GM15510 (cell line): ENCODE measurements around the gene AHCYL2.

Experiments
- POLR2A ChIP-seq: IDR thresholded peaks from 3 replicates; pipeline ENCODE4 v1.6.1; 2011; ENCODE audit warnings: borderline replicate concordance; ENCODE audit not compliant: insufficient read length; ENCODE audit errors: extremely low read depth

The AHCYL2 gene

DNA sequence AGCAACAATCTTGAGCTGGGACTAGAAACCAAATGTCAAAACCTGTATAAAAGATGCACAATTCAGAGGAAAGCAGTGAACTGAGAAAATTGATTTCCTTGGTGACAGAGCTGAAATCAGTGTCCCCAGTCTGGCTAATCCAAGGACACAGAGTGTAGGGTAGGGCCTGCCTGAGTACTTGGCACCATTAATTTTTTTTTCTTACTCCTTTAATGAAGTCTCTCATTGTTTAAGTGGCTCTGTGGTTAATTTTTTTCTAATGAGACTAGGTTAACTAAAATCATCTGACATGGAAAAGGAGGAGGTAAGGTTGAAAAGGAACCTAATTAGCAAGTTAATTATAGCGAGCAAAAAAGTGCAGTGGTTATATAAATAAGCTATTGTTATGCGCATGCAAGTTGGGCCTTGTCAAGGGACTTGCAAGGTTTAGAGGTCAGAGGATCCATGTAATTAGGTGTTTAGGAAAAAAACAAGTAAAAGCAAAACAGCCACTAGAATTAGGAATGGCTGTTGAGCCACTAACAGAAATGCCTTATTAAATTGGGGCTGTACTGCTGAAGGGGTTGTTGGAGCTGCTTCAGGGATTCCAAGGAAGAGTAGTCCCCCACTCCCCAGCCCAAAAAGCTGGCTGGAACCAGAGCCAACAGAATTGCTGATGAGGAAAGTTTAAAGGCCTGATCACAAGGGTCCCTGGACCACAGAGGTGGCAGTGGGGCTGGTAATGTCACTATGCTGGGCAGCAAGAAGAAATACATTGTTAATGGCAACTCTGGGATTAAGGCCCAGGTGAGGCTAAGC is 150.5 kb downstream of the AHCYL2 start:
- no peak for TF ChIP-seq POLR2A

DNA sequence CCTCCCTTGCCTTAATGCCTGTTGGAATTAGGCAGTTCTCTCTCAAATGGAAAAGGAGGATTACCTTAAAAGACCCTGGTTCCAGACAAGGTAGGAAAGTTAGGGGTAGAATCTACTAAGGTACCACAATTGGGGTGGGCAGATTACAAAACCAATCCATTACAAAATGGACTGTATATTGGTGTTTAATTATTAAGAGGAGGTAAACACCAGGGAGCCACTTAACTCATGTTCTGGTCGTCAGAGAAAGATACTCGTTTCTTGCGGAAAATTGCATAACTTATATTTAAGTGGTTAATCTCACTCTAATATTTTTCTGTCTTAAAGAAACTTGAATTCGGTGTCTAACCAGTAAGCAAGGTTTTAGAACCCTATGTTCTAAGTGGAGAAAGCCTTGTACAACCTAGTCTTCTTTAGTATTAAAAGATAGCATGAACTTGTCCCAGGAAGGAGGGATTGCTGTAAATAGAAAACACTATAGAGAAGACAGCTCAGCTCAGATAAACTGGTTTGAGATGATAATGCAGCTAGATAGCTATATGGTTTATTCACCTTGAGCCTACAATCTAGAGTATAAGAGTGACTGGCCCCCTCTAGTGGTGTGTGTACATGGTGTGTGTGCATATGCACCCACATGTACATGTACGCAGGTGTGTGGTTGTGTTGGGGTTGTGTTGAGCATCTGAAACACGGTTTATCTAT is 151.4 kb downstream of the AHCYL2 start:
- TF ChIP-seq POLR2A = no peak

DNA sequence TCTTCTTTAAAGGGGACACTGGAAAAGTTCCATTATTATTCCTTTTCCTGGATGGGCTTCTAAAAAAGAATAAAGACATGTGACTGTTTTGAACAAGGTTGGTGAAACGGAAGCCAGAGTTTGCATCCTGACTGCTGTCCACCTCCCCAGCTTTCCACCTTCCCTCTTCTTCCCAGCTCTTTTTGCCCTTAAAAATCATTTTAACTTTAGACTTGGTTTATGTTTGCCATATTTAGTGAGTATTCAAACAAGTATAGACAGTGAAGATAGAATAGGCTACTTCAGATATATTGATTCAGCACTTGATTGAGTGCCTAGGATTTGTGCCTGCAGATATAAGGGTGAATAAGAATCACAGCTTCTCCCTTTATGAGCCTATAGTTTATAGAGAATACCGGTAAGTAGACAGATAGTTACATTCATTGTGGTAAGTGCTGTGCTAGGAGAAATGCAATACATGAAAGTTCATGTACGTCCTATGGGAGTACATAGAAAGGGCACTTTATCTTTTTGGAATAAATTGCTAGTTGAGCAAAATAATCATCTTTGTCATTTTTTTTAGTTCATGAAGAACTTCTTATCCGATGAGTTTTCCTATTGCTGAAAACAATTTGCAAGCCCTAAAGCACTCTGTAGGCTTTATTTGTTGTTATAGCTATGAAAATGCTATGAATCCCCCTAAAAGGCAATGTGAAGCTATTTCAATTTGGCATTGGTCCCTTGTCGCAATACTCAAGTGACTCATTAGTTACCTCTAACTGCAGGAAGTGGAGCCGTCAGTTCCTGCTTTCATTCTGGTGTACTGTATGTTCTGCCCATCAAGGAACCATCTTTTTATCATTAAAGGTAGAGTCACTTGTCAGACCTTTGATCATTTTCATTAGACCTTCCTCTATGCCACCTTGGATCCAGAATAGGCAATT is 152.2 kb downstream of the AHCYL2 start:
- TF ChIP-seq POLR2A = no peak

DNA sequence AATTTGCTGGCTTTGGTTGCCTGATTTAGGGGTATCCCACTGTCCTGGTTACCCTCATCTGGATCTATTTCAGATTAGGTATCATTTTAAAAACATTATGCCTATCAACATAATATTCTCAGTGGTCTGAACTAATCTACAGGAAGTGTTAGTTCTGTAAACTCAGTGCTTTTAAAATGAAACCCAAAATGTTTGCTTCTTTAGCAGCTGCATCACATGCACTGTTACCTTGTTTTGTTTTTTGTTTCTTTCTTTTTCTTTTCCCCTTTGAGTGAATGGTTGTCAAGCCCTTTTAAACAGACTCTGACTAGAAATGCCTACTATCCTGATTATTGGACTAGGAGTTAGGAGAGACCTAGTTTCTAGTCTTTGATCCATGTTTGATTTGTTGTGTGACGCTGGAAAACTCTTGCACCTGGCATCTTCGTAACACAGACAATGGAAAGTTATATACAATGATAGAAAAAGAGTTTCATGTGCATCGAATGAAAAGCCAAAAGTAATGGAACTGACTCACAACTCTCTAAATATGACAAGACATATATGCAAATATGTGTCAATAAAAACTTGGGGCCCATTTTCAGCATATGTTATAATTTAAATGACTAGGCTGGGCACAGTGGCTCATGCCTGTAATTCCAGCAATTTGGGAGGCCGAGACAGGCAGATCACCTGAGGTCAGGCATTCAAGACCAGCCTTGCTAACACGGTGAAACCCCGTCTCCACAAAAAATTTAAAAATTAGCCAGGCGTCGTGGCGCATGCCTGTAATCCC is 157.1 kb downstream of the AHCYL2 start:
- no peak for TF ChIP-seq POLR2A

DNA sequence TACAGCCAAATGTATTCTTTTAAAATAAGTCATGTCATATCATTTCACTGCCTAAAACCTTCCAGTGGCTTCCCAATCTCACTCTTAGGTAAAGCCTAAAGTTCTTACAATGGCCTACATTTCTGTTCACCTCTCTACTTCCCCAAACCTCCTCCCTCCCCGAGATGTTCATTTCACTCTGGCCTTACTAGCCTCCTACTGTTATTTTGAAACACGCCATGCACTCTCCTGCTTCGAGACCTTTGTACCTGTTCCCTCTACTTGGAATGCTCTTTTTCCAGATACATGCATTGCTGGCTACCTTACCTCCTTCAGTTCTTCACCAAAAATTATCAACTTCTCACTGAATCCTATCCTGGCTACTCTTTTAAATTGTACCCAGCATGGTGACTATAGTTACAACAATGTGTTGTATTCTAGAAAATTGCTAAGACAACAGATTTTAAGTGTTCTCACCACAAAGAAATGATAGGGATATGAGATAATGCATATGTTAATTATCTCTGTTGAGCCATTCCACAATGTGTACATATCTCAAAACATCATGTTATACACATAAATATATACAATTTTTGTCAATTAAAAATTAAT is 158.8 kb downstream of the AHCYL2 start:
- TF ChIP-seq POLR2A = no peak

DNA sequence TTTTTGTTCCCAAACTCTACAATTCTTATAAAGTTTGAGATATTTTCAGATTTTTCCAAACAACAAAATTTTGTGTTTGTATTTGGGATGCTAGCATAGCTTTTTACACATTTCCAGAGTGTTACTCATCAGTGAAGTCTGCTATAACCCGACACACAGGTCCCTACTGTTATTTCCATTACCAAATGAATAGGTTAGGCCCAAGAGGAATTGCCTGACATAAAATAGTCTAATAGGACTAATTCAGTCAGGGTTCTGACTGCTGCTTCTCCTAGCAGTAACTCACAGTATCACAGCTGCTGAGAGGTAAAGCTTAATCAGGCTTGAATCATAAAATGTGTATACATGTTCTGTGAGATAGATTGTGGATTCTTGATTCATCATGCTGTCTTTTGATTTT is 160.3 kb downstream of the AHCYL2 start:
- TF ChIP-seq POLR2A = no peak

DNA sequence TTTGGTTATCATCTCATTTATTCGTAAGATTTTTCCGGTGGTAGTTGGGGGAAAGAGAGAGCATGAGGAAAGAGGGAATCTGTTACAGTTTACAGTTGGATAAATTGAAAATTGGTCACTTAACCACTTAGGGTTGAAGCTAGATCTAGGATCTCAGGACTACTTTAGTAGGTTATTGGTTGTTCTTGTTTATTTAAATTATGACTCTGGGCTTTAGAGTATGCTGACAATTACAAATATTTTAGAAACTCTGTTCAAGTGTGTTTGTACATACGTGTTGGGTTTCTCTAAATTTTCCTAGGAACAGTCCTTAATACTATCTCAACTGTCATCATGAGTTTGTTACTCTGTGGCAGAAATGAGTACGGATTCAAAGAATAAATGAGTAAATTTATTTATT is 160.8 kb downstream of the AHCYL2 start:
- no peak for TF ChIP-seq POLR2A

DNA sequence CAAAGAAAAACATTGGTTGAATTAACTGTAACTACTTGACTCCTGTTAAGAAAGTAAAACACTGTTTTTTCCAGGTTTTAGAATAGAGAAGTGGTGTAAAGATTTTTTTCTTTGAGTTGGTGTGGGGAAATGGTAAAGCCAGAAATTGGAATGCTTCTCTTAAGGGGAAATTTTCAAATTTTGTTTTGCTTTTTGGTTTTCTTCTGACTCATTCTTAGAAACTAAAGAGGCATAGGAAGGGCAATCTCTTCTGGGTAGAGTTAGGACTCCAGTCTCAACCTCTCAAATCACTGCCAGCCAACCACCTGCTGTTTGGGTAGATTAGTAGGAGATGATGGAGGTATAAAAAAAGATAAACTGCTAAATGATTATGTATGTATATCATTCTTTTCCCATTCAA is 161.7 kb downstream of the AHCYL2 start:
- no peak for TF ChIP-seq POLR2A

DNA sequence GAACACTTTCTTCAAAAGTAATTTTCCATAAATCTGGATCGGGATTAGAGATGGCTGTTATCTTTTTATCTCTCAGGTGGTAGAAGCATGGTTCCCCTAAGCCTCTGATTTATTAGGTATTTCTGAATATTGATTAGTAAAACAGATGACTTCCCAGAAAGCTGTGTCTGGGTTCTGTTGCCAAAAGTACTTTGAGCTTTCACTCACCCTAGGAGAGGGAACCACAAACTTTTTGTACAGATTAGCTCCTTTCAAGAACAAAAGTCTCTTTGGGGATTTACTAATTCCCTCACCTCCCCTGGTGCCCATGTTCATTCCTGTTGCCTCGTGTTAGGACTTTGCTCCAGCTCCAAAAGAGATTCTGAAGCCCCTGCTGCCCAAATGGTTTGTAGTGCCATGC is 162.7 kb downstream of the AHCYL2 start:
- TF ChIP-seq POLR2A = no peak

DNA sequence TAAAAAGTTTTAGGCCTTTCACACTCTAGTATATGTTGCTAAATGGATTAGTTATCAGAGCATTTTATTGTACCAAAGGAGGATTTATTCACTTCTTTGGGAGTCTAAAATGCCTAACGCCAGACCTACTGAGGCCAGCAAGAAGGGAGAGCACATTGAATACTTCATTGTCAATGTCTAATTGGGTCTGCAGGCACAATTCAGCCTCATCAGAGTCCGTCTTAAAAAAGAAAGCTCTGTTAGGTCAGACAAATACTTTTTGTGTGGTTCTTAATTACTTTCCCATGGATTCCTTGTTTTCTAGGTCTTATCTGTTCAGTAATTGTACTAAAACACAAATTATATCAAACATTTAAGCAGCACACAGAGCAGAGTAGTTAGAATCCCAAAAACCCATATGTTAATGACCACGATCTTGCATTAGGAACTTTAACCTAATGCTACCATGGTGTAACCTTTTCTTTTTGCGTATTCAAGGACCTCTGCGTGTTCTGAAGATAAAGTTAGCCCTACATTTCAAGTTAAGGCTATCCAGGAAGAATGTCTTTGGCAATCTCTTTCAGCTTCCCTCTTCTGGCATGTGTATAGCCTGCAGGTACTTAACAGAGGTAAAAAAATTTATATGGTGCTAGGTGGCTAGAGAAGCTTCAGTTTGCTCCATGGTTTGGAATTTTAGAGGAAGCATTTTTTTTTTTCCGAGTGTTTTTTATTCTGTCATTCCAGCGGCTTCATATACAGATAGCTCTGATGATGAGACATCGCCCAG is 163.7 kb downstream of the AHCYL2 start:
- no peak for TF ChIP-seq POLR2A

DNA sequence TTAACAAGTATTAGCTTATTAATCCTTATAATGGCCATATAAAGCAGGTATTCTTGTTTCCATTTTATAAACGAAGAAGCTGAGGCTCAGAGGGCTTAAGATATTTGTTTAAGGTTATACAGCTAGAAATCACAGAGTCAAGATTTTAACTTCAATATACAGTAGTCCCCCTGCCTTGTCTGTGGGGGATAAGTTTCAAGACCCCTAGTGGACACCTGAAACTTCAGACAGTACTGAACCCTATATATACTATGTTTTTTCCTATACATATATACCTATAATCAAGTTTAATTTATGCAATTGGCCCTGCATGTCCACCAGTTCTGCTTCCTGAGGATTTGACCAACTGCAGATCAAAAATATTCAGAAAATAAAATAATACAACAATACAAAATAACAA is 165.0 kb downstream of the AHCYL2 start:
- TF ChIP-seq POLR2A = no peak

DNA sequence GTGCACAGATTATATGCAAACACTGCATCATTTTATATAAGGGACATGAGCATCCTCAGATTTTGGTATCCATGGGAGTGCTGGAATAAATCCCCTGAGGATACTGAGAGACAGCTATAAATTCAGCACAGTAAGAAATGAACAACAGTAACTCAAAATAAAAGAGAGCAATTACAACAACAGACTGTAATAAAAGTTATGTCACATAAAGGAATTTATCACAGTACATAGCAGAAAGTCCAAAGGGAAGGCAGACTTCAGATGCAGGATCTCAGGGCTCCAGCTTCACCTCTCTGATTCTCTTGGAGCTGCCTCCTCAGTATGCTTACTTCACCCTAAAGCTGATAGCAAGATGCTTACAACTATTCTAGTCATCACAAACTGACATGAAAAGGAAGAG is 165.5 kb downstream of the AHCYL2 start:
- TF ChIP-seq POLR2A = no peak

DNA sequence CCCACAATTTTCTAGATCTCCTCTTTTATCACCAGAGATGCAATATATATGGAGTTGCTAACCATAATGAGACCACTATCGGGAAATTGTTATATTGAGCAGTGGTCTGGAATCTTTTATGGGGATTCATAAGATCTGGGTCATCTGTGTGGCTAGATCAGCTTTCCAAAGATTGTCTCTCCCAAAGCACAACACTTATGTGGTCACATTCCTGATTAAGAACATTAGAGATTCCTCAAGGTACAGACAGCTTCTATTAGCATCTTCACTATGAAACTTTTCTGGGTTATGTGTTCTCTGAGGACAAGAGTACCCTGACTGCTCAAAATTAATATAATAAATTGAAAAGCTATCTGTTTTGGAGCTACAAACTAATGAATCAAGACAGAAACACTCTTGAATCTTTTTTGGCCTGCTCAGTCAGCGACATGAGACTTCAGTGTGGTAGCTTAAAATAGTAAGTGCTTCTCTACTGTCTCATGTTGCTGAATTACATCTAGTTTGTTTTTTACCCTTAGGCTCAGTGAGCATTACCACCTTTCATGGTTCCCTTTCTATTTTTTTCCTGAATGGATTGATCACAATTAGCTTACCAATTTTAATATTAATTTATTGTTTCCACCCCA is 166.8 kb downstream of the AHCYL2 start:
- TF ChIP-seq POLR2A = no peak
